Measurements from ENCODE around the gene TFF2.

TFF2 gene

DNA sequence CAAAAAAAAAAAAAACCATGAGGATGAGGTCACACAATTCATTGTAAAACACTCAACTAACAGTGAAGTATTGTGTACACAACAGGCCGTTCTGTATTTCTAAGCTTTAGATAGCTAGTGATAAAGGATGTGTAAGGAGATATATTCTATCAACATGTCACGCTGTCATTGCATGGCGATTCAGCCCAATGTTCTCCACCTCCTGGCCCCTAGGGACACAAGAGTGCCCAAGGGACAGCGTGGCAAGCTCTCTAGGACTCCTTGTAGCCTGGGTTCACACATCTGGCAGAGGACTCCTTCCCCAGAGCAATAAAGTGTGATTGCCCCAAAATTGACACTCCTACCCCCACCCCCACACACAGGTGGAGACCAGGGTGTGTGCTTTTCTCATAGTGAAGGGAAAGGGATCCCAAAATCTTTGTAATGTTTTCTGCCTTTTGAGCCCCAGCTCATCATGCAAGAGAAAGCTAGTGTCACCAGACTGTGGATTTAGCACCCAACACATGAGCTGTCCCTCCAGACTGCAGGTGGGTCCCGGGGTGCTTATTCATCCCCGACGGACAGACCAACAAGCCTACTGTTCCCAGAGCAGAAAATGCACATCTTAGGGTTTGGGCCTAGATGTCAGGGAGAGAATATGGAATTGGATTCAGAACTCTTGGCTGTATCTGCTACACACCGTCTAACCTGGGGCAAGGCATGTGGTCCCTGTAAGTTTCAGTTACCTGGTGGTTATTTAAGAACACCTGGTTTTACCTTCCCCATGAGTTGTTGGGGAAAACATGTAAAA is 33.6 kb upstream of the TFF2 start:
- DNase-seq (ENCODE audit: low read depth) = no peak

DNA sequence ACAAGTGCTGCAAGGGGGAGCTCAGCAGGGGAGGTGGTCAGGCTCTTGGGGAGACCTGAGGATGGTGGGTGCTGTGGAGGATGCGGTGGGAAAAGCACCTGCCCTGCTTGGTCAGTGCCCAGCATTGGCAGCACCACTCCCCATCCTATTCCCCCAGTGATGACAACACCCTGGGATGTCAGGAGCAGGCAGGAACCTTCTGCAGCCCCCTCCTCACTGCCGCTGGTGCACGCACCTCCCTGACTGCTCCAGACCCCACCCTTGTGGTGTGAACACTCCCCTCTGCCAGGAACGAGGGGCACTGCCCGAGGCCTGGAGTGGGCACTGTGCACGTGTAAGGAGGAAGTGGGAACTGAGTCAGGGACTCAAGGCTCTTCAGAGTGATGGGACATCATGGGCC is 32.5 kb upstream of the TFF2 start:
- DNase-seq (ENCODE audit: low read depth) = no peak

DNA sequence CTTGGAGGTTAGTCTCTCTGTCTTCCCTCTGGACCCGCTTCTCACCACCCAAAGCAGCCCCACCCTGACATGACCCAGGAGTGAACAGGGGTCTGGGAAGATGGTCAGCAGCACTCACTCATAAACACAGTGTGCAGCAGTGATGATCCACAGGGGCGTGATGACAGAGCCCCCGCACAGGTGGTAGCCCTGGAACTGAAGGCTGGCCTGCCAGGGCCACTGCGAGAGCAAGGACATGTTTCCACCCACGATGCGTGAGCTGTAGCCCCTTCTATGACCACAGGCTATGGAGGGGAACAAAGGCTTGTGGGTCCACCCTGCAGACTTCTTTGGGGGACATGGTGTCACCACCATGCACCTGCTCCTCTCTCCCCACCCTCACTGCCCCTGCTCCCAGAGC is 32.1 kb upstream of the TFF2 start:
- DNase-seq (ENCODE audit: low read depth) = no peak

DNA sequence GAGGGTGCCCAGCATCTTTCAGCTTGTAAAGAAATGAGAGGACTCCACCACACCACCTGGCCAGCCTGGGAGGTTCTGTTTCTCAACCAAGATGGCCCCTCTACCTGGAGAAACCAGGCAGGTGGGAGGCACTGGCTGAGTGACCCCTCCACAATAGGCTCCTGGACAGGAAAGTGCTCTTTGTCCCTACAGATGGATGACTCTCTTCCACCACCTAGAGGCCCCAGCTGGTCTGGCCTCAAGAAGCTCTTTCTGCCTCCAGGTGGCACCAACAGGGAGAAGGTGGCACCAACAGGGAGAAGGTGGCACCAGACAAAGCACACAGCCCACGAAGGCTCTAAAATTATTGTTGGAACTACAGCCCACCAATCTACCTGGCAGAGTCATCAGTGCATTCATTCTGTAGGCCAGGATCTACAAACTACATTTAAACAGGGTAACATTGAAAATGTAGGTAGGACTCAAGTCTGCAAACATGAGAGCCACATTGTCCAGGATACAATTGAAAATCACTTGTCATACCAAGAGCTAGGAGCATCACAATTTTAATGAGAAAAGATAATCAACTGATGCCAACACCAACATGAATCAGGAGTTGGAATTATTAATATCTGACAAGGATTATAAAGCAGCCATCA is 30.7 kb upstream of the TFF2 start:
- peak; percentile 43 for DNase-seq (ENCODE audit: low read depth)

DNA sequence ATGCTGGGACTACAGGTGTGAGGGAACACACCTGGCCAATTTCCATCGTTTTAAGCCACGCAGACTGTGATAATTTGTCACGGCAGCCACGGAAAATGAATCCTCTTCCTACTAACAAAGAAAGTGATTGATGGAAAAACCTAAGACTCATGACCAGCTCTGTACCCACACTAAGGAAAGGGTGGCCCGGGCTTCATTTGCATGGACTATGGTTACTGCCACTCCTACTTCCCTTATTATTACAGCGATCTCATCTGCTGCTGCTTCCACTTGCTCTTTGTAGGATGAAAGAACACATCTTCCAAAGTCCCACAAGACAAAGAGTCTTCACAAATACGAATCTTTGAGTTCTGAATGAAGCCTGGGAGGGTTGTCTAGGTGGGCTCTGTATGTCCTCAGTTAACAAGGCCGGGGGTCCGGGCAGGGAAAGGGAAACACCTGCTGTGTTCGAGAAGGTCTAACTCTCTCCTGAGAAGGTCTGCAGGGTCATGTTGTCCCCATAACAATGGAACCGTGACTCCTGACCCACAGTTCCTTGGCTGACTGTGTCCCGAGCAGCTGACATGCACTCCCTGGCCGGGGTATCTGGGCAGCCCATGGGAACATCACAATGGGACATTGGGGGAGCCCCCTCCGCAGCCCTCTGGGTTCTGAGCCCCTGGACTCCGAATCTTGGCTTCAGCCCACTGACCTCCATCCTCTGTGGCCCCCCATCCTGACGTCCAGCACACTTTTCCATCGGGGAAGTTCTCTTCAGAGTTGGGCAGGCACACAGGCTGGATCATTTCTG is 28.8 kb upstream of the TFF2 start:
- DNase-seq (ENCODE audit: low read depth) = no peak

DNA sequence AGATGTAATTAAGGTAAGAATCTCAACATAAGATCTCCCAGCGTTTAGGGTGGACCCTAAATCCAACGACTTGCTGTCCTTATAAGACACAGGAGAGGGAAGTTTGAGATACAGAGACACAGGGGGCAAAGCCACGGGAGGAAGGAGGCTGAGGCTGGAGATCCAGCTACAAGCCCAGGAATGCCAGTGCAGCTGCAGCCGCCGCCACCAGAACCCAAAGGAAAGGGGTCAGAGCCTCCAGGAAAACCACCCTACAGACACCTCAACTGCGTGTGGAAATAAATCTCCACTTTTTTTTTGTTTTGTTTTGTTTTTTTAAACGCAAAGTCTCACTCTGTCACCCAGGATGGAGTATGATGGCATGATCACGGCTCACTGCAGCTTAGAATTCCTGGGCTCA is 27.6 kb upstream of the TFF2 start:
- no peak for DNase-seq (ENCODE audit: low read depth)

DNA sequence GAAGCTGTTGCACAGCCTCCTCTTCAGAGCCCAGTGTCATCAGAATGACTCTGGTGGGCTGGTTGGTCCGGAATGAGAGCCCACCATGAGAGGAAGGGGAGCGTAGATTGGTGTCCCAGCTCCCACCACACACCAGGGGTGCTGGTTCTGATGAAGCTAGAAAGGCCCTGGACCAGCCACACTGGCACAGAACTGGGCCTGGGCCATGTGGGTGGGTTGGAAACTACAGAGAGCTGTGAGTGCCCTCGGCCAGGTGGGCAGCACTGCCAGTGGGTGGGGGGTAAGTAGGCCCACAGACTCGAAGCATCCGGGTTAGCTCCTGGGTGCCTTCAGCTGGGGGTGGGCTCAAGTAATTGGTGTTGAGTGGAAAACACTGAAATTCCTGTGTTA is 27.2 kb upstream of the TFF2 start:
- no peak for DNase-seq (ENCODE audit: low read depth)

- DNase-seq (ENCODE audit: low read depth) = no peak
These were observed 26.6 kb upstream of the TFF2 start for GRCh38 chr21:42377211-42377950.

DNA sequence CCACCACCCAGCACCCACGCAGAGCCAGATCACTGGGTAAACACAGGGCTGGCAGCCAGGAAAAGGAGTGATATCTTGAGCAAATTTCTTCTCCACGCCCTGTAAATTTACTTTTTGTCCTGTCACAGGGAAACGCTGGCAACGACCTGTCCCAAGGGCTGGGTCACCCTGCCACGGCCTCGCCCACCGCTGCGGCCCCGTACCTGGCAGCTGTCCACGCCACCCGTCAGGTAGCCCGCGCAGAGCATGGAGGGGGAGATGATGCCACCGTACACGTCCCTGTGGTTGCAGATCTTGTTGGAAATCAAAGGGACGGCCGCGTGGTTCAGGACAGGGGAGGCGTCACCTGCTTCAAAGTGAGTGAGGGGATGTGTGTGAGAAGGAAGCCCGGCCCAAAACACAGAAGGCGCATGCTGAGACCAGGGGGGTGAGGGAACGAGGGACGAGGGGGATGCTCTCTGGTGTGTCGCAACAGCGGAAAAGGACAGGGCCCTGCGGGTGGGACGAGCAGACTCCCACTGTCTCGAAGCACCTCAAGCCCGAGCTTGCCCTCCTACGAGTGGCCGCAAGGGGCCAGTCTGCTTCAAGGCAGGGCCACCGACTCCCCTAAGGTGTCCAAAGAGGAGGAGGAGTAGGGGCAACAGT is 25.7 kb upstream of the TFF2 start:
- DNase-seq (ENCODE audit: low read depth) = no peak

GRCh38 chr21:42375966-42376337 is 25.2 kb upstream of the TFF2 start:
- DNase-seq (ENCODE audit: low read depth) = no peak

- DNase-seq (ENCODE audit: low read depth) = no peak
These were observed 24.7 kb upstream of the TFF2 start for GRCh38 chr21:42375506-42375905.

- DNase-seq (ENCODE audit: low read depth) = no peak
These were observed 24.2 kb upstream of the TFF2 start for GRCh38 chr21:42374864-42375499.

GRCh38 chr21:42374457-42374856 is 23.7 kb upstream of the TFF2 start:
- no peak for DNase-seq (ENCODE audit: low read depth)

- no peak for DNase-seq (ENCODE audit: low read depth)
These were observed 23.2 kb upstream of the TFF2 start for GRCh38 chr21:42373908-42374455.

DNA sequence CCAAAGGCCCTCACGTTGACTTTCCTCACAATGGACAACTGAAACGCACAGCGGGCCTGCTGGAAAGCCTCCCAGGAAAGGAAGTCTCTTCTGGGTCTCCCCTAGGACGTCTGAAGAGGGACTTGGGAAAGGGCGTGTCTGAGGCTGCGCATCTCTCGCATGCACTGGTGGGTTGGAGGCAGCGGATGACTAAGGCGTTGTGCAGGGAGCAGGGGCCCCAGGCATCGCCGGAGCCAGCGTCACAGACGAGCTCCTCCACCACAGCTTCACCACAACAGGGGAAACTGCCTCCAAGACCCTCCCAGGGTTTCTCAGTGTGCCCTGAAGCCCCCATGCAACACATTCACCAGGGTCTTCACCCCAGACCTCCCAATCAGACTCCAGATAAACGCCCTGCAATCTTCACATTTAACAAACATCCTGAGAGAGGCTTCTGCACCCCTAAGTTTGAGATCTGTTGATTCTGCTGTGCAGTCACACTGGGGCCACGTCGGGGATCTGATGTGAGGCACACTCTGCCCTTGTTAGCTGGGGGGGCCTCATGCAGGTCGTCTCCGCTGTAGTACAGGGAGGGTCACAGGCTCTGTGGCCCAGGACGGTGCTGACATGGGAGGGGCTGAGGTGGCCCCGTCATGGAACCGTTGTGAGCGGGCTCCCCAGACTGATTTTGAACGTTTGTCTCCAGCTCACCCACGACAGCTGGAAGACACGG is 22.6 kb upstream of the TFF2 start:
- no peak for DNase-seq (ENCODE audit: low read depth)

DNA sequence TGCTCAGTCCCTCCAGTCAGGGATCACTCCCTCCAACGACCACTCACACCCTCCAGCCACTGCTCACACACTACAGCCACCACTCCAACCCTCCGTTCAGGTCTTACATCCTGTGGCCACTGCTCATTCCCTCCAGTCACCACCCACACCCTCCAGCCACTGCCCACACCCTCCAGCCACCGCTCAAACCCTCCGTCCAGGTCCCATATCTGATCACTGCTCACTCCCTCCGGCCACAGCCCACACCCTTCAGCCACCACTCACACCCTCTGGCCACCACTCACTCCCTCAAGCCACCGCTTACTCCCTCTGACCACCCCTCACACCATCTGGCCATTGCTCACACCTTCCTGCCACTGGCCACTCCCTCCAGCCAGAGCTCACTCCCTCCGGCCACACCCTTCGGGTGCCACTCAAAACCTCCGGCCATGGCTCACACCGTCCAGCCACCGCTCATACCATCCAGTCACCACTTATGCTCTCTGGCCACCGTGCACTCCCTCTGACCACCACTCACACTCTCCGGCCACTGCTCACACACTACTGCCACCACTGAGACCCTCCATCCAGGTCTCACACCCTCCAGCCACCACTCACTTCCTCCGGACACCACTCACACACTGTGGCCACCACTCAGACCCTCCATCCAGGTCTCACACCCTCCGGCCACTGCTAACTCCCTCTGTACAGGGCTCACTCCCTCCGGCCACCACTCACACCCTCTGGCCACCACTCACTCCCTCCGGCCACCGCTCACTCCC is 20.3 kb upstream of the TFF2 start:
- no peak for DNase-seq (ENCODE audit: low read depth)

GRCh38 chr21:42369821-42370220 is 19.0 kb upstream of the TFF2 start:
- no peak for DNase-seq (ENCODE audit: low read depth)

- no peak for DNase-seq (ENCODE audit: low read depth)
These were observed 16.8 kb upstream of the TFF2 start for GRCh38 chr21:42367367-42368165.

Data from iris pigment epithelial cell (primary cell).